ENCODE results near the gene PIK3IP1.

Gene PIK3IP1

GRCh38 chr22:31278151-31278621 lies 14.1 kb downstream of the PIK3IP1 start:
- DNase-seq: no peak

GRCh38 chr22:31277741-31278140 lies 14.5 kb downstream of the PIK3IP1 start:
- DNase-seq: no peak

GRCh38 chr22:31276426-31277167 lies 15.7 kb downstream of the PIK3IP1 start:
- no peak for DNase-seq

GRCh38 chr22:31275576-31275975 lies 16.7 kb downstream of the PIK3IP1 start:
- no peak for DNase-seq

GRCh38 chr22:31275018-31275417 lies 17.3 kb downstream of the PIK3IP1 start:
- no peak for DNase-seq

- no peak for DNase-seq
Measured at GRCh38 chr22:31274017-31274416, 18.3 kb downstream of the PIK3IP1 start.

GRCh38 chr22:31272522-31273446 lies 19.5 kb downstream of the PIK3IP1 start:
- DNase-seq: peak; percentile 67

- no peak for DNase-seq
Measured at GRCh38 chr22:31271485-31271884, 20.8 kb downstream of the PIK3IP1 start.

GRCh38 chr22:31271026-31271425 lies 21.3 kb downstream of the PIK3IP1 start:
- no peak for DNase-seq

- no peak for DNase-seq
Measured at GRCh38 chr22:31269892-31270579, 22.3 kb downstream of the PIK3IP1 start.

GRCh38 chr22:31268281-31268680 lies 24.0 kb downstream of the PIK3IP1 start:
- no peak for DNase-seq

GRCh38 chr22:31263896-31264640 lies 28.2 kb downstream of the PIK3IP1 start:
- DNase-seq: no peak

- no peak for DNase-seq
Measured at GRCh38 chr22:31262312-31263133, 29.8 kb downstream of the PIK3IP1 start.

- no peak for DNase-seq
Measured at GRCh38 chr22:31260474-31260856, 31.8 kb downstream of the PIK3IP1 start.

GRCh38 chr22:31259798-31260473 lies 32.4 kb downstream of the PIK3IP1 start:
- DNase-seq: no peak

GRCh38 chr22:31253949-31254348 lies 38.3 kb downstream of the PIK3IP1 start:
- DNase-seq: no peak

- no peak for DNase-seq
Measured at GRCh38 chr22:31250740-31251600, 41.3 kb downstream of the PIK3IP1 start.

- DNase-seq: no peak
Measured at GRCh38 chr22:31248965-31249958, 43.0 kb downstream of the PIK3IP1 start.
